GM18511 (cell line): Measurements from ENCODE around the gene MAGEA9.
A peak's percentile ranks its signal among the peaks of the same experiment; 100 is the strongest.
"Not testable (repeated sequence)": the region's sequence is repeated elsewhere in the genome, so short reads cannot be mapped to it uniquely, and the experiment has no call there.

Experiments
- ATAC-seq: cut with Tn5 transposase; IDR thresholded peaks from one replicate; pipeline ENCODE4 v1.9.1; 2021; ENCODE audit warnings: mild to moderate bottlenecking, moderate library complexity; ENCODE audit not compliant: unreplicated experiment

Gene MAGEA9

GRCh38 chrX:149781727-149782126, at the start of gene MAGEA9:
TSS of gene MAGEA9 (plus strand) at chrX:149781930. CDS start at chrX:149786211, 4,281 bp downstream.
- not testable (repeated sequence) for ATAC-seq

GRCh38 chrX:149742269-149742668, 39.5 kb upstream of the MAGEA9 start:
- not testable (repeated sequence) for ATAC-seq

GRCh38 chrX:149746390-149747007, 35.2 kb upstream of the MAGEA9 start:
- ATAC-seq, result not testable (repeated sequence)

- ATAC-seq, result no peak
Observed at GRCh38 chrX:149757206-149758067, 24.3 kb upstream of the MAGEA9 start.

GRCh38 chrX:149758068-149758714, 23.5 kb upstream of the MAGEA9 start:
- ATAC-seq, result no peak

- not testable (repeated sequence) for ATAC-seq
Observed at GRCh38 chrX:149758715-149759078, 23.0 kb upstream of the MAGEA9 start.

- ATAC-seq, result no peak
Observed at GRCh38 chrX:149759824-149760223, 21.9 kb upstream of the MAGEA9 start.

GRCh38 chrX:149760965-149761364, 20.8 kb upstream of the MAGEA9 start:
- no peak for ATAC-seq

GRCh38 chrX:149761858-149762674, 19.7 kb upstream of the MAGEA9 start:
- ATAC-seq, result not testable (repeated sequence)

- ATAC-seq, result no peak
Observed at GRCh38 chrX:149762696-149763614, 18.8 kb upstream of the MAGEA9 start.

- not testable (repeated sequence) for ATAC-seq
Observed at GRCh38 chrX:149770344-149770743, 11.4 kb upstream of the MAGEA9 start.

GRCh38 chrX:149773026-149773425, 8.7 kb upstream of the MAGEA9 start:
- not testable (repeated sequence) for ATAC-seq

- not testable (repeated sequence) for ATAC-seq
Observed at GRCh38 chrX:149773768-149774167, 8.0 kb upstream of the MAGEA9 start, which contains the start of gene HSFX1. TSS of gene HSFX1 (plus strand) at chrX:149774068. CDS start at chrX:149774682, 614 bp downstream.

GRCh38 chrX:149777999-149778398, 3.7 kb upstream of the MAGEA9 start:
- not testable (repeated sequence) for ATAC-seq

GRCh38 chrX:149795531-149795930, 13.8 kb downstream of the MAGEA9 start:
- ATAC-seq, result peak; percentile 95

- ATAC-seq, result no peak
Observed at GRCh38 chrX:149799095-149799714, 17.5 kb downstream of the MAGEA9 start.

- ATAC-seq, result no peak
Observed at GRCh38 chrX:149799938-149800337, 18.2 kb downstream of the MAGEA9 start.

GRCh38 chrX:149803458-149804062, 21.8 kb downstream of the MAGEA9 start:
- ATAC-seq, result no peak

- no peak for ATAC-seq
Observed at GRCh38 chrX:149804102-149804501, 22.4 kb downstream of the MAGEA9 start.
